Measurements from ENCODE around the gene PRR12. TPM values are rescaled to one million over a fixed set of nuclear protein-coding genes. Genes with fewer than 3 reads are reported as not detected.

Gene PRR12
- total and polyA plus RNA-seq, 9 of the 15 experiments (the other 6 are each of a cell fraction or from before 2014, with no cell fraction given): 0.01 to 21.1 (median 0.98) TPM

DNA sequence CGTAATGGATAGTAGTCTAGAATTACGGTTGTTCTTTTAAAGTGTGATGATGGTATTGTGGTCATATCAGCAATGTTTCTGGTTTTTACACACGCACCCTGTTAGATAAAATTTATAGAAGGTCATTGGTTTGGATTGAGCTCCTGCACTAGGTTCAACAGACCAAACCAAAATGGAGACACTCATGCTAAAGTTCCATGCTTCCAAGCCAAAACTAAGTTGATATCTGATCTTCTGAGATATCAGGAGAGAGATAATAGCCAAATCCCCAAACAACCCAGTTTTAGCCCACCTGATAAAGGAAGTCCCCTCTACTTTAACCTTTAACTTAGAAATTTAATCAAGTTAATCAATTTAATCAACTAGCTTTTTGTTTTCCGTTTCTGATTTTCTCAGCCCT lies 11.8 kb upstream of the PRR12 start (continued):
- TF ChIP-seq, protein P1, sequence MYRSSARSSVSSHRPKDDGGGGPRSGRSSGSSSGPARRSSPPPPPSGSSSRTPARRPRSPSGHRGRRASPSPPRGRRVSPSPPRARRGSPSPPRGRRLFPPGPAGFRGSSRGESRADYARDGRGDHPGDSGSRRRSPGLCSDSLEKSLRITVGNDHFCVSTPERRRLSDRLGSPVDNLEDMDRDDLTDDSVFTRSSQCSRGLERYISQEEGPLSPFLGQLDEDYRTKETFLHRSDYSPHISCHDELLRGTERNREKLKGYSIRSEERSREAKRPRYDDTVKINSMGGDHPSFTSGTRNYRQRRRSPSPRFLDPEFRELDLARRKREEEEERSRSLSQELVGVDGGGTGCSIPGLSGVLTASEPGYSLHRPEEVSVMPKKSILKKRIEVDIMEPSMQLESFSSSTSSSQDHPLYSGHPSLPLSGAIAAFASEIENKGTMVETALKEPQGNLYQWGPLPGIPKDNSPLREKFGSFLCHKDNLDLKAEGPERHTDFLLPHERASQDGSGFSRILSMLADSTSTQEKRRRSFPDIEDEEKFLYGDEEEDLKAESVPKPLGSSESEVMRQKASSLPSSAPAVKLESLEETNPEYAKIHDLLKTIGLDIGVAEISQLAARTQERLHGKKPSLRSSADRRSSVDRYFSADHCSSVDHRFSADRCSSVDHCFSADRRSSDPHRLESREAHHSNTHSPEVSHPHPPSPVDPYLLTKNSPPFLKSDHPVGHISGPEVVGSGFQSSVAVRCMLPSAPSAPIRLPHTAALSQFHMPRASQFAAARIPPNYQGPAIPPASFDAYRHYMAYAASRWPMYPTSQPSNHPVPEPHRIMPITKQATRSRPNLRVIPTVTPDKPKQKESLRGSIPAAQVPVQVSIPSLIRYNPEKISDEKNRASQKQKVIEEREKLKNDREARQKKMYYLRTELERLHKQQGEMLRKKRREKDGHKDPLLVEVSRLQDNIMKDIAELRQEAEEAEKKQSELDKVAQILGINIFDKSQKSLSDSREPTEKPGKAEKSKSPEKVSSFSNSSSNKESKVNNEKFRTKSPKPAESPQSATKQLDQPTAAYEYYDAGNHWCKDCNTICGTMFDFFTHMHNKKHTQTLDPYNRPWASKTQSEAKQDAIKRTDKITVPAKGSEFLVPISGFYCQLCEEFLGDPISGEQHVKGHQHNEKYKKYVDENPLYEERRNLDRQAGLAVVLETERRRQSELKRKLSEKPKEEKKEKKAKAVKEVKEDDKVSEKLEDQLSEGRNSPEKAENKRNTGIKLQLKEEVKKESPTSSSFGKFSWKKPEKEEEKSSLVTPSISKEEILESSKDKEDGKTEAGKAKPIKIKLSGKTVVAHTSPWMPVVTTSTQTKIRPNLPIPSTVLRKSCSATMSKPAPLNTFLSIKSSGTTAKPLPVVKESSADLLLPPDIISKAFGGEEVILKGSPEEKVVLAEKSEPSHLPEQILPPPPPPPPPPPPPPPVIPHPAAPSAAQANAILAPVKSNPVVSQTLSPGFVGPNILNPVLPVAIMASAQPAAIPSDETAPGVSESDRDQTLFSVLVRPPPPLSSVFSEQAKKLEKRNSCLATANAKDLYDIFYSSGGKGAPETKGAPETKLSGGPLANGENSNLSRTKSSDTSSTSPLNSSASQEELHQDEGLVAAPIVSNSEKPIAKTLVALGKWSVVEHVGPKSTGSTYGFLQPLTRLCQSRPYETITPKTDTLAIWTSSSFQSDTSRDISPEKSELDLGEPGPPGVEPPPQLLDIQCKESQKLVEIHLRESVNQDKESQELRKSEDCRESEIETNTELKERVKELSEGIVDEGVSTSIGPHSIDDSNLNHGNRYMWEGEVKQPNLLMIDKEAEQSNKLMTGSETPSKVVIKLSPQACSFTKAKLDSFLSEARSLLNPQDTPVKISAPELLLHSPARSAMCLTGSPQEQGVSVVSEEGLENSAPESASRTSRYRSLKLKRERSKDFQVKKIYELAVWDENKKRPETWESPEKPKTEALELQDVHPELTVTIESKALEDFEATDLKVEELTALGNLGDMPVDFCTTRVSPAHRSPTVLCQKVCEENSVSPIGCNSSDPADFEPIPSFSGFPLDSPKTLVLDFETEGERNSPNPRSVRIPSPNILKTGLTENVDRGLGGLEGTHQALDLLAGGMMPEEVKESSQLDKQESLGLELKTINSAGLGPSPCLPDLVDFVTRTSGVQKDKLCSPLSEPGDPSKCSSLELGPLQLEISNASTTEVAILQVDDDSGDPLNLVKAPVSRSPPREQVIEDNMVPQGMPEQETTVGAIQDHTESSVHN (IDR thresholded peaks at IDR 0.05; ENCODE audit: borderline replicate concordance in 1 of 2, low read depth in 1 of 2): no peak
- TF ChIP-seq RUNX1 (IDR thresholded peaks at IDR 0.05; ENCODE audit: low read depth) (no peak), FOXJ2 (tag; IDR thresholded peaks at IDR 0.05) (no peak), ZNF75A (CRISPR knock-in tag; IDR thresholded peaks at IDR 0.05) (peak; percentile 53; the same call in 1 of the 2 replicates), KLF10 (CRISPR knock-in tag; IDR thresholded peaks at IDR 0.05) (no peak), RFX5 (IDR thresholded peaks at IDR 0.05; ENCODE audit: low read depth, low read length) (no peak), ZNF551 (CRISPR knock-in tag; IDR thresholded peaks at IDR 0.05) (0 out of 2 replicates have a peak, but pooled peaks have one; percentile 19), KDM1A (IDR thresholded peaks at IDR 0.05) (no peak), HMGXB4 (CRISPR knock-in tag; IDR thresholded peaks at IDR 0.05) (no peak), ZNF239 (CRISPR knock-in tag; IDR thresholded peaks at IDR 0.05) (peak; percentile 81), DNMT1 (IDR thresholded peaks at IDR 0.05) (no peak), ZNF133 (CRISPR knock-in tag; IDR thresholded peaks at IDR 0.05) (no peak), TAF15 (IDR thresholded peaks at IDR 0.05; ENCODE audit: low read depth, low read length) (no peak), MBD1 (CRISPR knock-in tag; IDR thresholded peaks at IDR 0.05) (no peak), CHD2 (IDR thresholded peaks at IDR 0.05; ENCODE audit: low read depth, low read length) (no peak), COPS2 (conservative IDR thresholded peaks at IDR 0.05) (no peak)
- TF ChIP-seq, protein P2, sequence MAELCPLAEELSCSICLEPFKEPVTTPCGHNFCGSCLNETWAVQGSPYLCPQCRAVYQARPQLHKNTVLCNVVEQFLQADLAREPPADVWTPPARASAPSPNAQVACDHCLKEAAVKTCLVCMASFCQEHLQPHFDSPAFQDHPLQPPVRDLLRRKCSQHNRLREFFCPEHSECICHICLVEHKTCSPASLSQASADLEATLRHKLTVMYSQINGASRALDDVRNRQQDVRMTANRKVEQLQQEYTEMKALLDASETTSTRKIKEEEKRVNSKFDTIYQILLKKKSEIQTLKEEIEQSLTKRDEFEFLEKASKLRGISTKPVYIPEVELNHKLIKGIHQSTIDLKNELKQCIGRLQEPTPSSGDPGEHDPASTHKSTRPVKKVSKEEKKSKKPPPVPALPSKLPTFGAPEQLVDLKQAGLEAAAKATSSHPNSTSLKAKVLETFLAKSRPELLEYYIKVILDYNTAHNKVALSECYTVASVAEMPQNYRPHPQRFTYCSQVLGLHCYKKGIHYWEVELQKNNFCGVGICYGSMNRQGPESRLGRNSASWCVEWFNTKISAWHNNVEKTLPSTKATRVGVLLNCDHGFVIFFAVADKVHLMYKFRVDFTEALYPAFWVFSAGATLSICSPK (IDR thresholded peaks at IDR 0.05; ENCODE audit: borderline replicate concordance): no peak

Measured in K562 (cell line).